Measurements from ENCODE around the gene TNS1. TPM values are rescaled to one million over a fixed set of nuclear protein-coding genes. Genes with fewer than 3 reads are reported as not detected.
A peak's percentile ranks its signal among the peaks of the same experiment; 100 is the strongest.

The TNS1 gene
- total RNA-seq, 2 donors from 2014 or later, result 1,836 to 2,296 TPM

DNA sequence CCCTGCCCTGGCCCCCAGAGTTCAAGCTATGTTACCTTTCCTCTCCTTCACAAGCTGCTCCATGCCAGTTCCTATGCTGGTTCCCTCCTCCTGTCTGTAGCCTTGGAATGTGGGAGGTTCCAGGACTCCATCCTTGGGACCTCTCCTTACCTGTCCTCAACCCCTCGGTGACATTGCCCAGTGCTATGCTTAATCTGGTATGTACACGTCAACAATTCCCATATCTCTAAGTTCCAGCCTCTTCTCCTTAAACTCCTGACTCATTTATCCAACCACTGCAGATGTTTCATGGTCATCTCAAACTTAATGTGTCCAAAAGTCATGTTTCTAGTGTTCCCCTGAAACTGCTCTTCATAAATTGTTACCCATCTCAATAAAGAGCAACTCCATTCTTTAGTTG is 160.8 kb downstream of the TNS1 start:
- TF ChIP-seq, protein P1, sequence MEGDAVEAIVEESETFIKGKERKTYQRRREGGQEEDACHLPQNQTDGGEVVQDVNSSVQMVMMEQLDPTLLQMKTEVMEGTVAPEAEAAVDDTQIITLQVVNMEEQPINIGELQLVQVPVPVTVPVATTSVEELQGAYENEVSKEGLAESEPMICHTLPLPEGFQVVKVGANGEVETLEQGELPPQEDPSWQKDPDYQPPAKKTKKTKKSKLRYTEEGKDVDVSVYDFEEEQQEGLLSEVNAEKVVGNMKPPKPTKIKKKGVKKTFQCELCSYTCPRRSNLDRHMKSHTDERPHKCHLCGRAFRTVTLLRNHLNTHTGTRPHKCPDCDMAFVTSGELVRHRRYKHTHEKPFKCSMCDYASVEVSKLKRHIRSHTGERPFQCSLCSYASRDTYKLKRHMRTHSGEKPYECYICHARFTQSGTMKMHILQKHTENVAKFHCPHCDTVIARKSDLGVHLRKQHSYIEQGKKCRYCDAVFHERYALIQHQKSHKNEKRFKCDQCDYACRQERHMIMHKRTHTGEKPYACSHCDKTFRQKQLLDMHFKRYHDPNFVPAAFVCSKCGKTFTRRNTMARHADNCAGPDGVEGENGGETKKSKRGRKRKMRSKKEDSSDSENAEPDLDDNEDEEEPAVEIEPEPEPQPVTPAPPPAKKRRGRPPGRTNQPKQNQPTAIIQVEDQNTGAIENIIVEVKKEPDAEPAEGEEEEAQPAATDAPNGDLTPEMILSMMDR (IDR thresholded peaks at IDR 0.05), result no peak
- Histone ChIP-seq H3K4me1 (ENCODE audit: control insufficient read depth in 1 of 2, low read depth in 2 of 2) (peaks cover 64 to 100% of the 10 kb centered on the region in 2 donors), H3K4me3 (no peak overlapping the region), H3K27me3 (replicated peaks; ENCODE audit: insufficient read depth) (no peaks in the 10 kb centered on the region), H3K36me3 (peaks cover 80% of the 10 kb centered on the region), H3K9me3 (no peaks in the 10 kb centered on the region), H3K27ac (peak overlapping the region; percentile 51 to 85)
- ATAC-seq (ENCODE audit: insufficient number of reproducible peaks, low FRiP score, low read depth) (no peak), DNase-seq (ENCODE audit: low spot score) (no peak)

DNA sequence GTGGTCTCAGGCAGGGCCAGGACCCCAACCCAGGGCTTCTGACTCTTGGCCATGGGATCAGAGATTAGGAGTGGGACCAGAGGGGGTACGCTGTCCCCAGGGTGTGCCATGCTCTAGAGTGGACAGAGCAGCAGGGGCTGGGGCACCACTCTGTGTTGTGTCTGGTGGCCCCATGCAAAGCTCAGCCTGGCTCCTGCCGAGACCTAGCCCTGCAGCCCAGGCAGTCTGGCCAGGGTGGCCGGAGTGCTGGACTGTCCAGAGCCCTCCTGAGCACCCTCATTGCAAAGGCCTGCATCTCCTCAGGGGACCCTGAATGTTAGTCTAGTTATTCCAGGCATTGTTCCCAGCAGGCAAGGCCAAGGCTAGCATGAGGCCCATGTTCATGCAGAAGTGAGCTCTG is 162.3 kb downstream of the TNS1 start:
- Histone ChIP-seq H3K9me3 (no peaks in the 10 kb centered on the region), H3K27me3 (replicated peaks; ENCODE audit: insufficient read depth) (no peaks in the 10 kb centered on the region), H3K4me1 (ENCODE audit: control insufficient read depth in 1 of 2, low read depth in 2 of 2) (peaks cover 58 to 100% of the 10 kb centered on the region in 2 donors), H3K36me3 (peaks cover 75% of the 10 kb centered on the region), H3K27ac (peak overlapping the region; percentile 51 to 85), H3K4me3 (no peak overlapping the region)
- DNase-seq (ENCODE audit: low spot score) (no peak), ATAC-seq (ENCODE audit: insufficient number of reproducible peaks, low FRiP score, low read depth) (no peak)
- TF ChIP-seq, protein P1 (IDR thresholded peaks at IDR 0.05), result no peak

DNA sequence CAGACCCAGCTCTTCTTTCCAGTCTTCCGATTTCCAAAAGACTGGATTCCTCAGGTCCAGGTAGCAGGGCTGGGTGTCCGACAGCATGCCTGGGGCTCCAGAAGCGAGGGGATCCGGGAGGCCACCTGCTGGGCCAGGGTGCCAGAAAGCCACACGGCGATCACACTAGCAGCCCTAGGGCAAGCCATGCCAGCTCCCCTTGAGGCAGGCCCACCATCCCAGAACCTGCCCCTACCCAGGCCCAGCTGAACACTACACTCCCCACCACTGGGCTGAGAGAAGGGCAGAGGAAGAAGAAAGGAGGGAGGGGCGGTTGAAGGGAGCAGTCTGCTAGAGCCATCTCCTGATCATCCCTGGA is 163.1 kb downstream of the TNS1 start:
- Histone ChIP-seq H3K4me3 (no peak overlapping the region), H3K9me3 (no peaks in the 10 kb centered on the region), H3K4me1 (ENCODE audit: control insufficient read depth in 1 of 2, low read depth in 2 of 2) (peaks cover 59 to 100% of the 10 kb centered on the region in 2 donors), H3K27me3 (replicated peaks; ENCODE audit: insufficient read depth) (no peaks in the 10 kb centered on the region), H3K36me3 (peaks cover 75% of the 10 kb centered on the region), H3K27ac (peak overlapping the region; percentile 51 to 85)
- ATAC-seq (ENCODE audit: insufficient number of reproducible peaks, low FRiP score, low read depth) (no peak), DNase-seq (ENCODE audit: low spot score) (no peak)
- TF ChIP-seq, protein P1 (IDR thresholded peaks at IDR 0.05), result no peak

DNA sequence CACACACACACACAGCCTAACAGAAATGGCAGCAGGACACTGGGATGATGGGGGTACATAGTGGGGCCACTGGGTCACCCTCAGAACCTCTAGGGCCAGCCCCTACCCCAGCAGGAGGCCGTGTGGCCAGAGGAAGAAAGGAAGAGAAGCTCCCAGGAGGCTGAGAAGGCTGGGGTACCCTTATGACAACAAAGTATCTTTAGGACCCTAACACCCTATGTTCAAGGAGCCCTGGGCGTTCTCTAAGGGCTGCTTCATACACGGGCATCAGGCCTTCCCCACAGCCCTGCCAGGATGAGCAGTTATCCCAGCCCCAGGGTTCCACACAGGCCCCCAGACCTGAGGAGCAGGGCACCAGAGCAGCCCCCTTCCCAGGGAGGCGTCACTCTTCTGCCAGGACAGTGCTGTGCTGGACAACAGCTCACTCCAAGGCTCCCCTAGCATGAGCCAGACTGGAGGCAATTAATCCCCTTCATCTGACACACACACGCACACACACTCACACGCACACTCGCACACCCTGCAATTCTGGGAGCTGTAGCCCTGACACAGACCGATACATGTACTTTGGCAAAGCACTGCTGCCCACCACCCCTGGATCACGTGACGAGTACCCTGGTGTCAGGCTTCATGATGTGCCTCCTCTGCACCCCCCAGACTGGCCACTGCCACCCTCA is 163.6 kb downstream of the TNS1 start:
- Histone ChIP-seq H3K36me3 (peaks cover 75% of the 10 kb centered on the region), H3K4me1 (ENCODE audit: control insufficient read depth in 1 of 2, low read depth in 2 of 2) (peaks cover 63 to 100% of the 10 kb centered on the region in 2 donors), H3K9me3 (no peaks in the 10 kb centered on the region), H3K27ac (peak overlapping the region; percentile 51 to 85), H3K4me3 (no peak overlapping the region), H3K27me3 (replicated peaks; ENCODE audit: insufficient read depth) (no peaks in the 10 kb centered on the region)
- ATAC-seq (ENCODE audit: insufficient number of reproducible peaks, low FRiP score, low read depth) (no peak), DNase-seq (ENCODE audit: low spot score) (no peak)
- TF ChIP-seq, protein P1 (IDR thresholded peaks at IDR 0.05), result no peak

DNA sequence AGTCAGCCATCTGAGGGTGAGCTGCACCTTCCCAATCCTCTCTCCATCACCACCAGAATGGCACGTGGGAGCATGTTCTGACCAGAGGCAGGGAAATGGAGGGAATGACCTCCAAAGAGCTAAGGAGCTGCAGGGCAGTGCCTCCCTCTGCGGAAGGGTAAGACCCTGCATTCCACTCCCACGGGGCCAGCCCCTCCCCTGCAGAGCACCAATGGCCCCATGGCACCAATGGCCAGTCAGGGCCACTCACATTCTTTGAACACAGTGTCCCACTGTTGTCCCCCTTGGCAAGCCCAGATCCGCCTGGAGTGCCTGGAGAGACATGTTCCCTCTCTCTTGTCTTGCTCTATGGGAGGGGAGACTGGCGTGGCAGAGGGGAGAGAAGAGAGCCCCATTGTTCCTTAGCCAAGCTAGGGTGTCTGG is 164.4 kb downstream of the TNS1 start:
- peak overlapping the region; percentile 51 to 85 for H3K27ac ChIP-seq

More for the DNA sequence above, 164.4 kb downstream of the TNS1 start:
- DNase-seq (ENCODE audit: low spot score) (no peak), ATAC-seq (ENCODE audit: insufficient number of reproducible peaks, low FRiP score, low read depth) (no peak)
- Histone ChIP-seq H3K9me3 (no peaks in the 10 kb centered on the region), H3K4me3 (no peak overlapping the region), H3K4me1 (ENCODE audit: control insufficient read depth in 1 of 2, low read depth in 2 of 2) (peaks cover 61 to 100% of the 10 kb centered on the region in 2 donors), H3K36me3 (peaks cover 75% of the 10 kb centered on the region), H3K27me3 (replicated peaks; ENCODE audit: insufficient read depth) (no peaks in the 10 kb centered on the region)
- TF ChIP-seq, protein P1 (IDR thresholded peaks at IDR 0.05), result no peak
